8988T (cell line): ENCODE results near the gene KIAA1671.

Source experiments
- DNase-seq: peaks from one replicate; pipeline ENCODE4 v3.0.0; 2011

The KIAA1671 gene

DNA sequence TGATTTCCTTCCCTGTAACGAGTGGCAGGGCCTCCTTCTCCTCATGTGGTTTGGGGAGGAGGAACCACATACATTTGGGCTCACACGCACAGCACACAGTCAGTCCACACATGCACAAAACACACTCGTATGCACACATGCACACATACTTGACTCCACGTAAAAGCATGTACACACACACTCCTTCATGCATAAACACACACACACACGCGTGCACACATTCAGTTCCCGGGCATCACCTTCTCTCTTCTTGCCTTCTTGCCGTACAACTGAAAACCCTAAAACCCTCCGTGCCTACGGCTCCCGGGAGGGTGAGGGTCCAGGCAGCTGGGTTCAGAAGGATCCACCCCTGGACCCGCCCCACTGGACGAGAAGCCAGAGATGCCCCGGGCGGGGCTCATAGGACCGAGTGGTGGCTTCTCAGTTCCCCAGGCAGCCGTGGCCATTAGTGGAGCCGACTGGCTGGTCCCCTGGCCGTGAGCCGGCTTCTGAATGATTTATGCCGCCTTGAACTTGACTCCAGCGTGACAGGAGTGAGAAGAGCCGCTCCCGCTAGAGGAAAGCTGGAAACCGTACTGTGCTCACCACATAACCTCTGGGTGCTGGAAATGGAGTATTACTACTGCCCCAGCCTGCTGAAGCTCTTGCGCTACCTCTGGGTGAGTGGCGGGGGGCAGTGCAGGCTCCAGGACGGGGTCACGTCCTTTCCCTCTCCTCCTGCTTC is 117.4 kb downstream of the KIAA1671 start:
- no peak for DNase-seq

DNA sequence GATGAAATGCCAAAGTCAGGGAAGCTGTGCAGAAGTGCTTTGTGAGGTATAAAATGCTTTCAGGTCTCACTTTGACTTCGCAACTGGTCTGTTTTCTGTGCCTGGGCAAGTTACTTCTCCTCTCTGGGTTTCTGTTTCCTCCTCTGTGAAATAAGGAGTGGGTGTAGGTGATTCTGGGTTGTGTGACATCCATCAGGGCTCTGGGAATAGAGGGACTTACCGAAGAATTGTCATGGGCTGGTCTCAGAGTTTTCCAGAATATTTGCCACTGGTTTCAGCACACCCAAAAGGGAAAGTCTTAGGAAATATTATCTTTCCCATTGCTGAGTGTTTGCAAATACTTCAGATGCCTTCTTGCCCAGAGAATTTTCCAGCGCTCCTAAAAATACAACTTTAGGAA is 118.4 kb downstream of the KIAA1671 start:
- DNase-seq, result no peak

DNA sequence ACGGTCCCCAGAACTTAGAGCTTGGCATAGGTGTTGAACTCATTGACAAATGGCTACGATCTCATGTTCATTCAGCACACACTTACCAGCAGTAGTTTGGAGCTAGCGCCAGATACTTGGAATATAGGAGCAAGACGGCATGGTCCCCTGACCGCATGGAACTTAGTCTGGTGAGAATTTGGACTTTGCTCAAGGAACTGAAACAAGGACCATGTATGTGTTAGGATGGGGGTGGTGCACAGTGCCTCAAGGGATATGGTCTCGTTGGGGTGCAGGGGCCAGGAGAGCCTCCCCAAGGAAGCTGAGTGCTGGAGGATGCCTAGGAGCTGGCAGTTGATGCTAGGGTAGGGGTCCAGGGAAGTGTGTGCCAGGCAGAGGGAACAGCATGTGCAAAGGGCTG is 119.2 kb downstream of the KIAA1671 start:
- no peak for DNase-seq

DNA sequence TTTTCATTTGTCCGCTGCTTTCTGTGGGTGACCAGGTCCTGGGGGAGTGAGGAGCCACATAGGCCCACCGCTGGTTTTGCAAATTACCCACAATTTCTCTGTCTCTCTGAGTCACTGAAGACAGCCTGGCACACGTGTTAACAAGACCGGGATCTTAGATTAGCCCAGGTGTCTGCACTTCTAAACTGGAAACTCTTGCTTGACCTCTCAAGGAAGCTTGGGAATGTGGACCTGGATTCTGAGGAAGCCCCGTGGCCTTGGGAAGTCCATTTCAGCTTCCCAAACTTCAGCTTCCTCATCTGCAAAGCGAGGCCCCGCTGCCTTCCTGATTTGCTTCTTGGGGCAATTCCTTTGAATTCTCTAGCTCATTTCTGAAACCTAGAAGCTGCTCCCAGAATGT is 119.9 kb downstream of the KIAA1671 start:
- DNase-seq, result no peak

DNA sequence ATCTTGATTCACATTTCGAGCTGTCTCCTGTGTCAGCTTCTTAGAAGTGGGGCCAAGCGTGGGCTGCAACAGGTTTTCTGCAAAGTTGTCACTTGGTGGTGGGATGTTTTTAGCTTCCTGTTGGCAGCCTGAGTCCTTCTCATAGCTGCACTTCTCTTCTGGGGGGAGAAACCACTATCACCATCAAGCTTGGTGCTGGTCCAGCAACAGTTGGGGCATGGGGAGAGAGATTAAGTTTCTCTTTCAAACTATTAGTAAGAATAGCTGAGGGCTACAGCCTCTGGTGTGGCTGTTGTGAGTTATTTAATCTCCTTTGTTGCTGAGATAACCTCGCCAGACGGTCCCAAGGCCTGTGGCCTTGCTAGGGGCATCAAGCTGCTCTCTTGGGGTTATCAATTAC is 123.8 kb downstream of the KIAA1671 start:
- DNase-seq, result no peak

DNA sequence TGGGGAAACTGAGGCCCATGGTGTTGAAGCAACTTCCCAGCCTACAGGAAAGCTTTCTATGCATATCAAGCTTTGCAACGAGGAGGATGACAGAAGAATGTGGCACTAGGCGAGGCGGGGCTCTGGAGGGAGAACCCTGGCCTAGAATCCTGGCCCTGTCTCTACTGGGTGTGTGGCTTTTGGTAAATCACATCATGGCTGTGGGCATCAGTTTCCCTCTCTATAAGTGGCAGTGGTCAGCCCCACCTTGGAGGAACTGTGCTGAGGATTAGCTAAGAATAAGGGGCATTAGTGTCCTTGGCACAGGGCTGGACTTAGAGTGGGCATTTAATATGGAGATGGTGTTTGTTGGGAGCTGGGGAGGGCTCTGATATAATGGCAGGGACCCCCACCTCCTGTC is 124.5 kb downstream of the KIAA1671 start:
- no peak for DNase-seq

DNA sequence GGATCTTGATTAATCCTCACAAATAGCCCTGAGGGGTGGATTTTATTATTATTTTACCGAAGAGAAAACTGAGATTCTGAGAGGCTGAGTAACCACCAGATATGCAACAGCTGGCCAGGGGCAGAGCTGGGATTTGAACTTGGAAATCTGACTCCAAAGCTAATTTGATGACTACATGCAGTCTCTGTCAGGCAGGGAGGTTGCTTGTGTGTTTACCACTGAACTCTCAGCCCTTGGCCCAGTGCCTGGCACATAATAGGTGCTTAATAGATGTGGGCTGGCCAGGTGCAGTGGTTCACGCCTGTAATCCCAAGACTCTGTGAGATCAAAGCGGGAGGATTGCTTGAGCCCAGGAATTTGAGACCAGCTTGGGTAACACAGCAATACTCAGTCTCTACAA is 125.4 kb downstream of the KIAA1671 start:
- DNase-seq, result no peak

DNA sequence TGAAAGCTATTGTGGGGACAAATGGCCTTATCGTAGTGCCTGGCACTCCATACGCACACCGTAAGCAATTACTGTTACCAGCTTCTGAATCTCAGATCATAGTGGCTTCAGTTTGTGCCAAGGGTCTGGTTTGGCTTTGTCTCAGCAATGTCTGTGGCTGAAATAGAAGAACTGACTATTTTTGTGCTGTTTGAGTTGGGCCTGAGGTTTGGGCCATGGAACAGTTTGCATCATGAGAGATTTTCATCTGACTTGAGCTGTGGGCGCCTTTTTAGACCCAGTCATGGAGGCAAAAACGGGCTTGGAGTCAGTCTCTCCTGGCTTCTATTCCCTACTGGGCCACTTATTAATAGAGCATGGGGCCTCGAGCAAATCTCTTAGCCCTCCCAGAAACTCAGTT is 126.1 kb downstream of the KIAA1671 start:
- no peak for DNase-seq

DNA sequence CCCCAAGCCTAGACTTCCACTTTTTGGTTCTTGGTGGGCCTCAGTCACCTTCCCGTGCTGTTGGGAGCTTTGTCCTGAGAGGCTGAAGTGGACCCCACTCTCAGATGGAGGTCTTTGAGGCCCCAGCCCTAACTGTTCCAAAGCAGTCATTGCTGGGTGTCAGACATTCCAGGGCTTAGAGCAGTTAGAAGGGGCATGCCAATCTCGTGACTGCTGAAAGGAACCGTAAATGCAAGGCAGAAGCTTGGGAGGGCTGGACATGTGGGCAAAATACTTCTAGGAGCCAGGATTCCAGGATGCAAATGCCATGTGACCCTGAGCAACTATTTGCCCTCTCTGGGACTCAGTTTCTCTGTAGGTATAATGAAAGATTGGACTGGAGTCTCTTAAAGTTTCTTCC is 128.3 kb downstream of the KIAA1671 start:
- no peak for DNase-seq

DNA sequence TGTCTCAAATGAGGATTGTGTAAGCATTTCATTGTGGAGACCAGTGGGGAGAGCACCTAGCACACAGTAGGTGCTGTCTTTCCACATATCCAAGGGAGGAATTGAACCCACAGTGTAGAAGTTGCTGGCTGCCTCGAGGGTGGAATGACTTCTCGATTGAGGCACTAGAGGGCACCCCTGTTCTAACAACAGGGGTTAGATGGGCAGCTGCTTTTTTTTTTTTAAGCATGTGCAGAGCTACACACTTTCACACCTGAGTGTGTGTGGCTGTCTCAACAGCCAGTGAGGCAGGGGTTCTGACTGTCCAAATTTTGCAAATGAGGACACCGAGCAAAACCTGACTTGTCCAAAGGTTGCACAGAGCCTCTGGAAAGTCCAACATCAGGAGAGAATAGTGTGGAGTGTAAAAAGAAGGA is 128.9 kb downstream of the KIAA1671 start:
- no peak for DNase-seq

DNA sequence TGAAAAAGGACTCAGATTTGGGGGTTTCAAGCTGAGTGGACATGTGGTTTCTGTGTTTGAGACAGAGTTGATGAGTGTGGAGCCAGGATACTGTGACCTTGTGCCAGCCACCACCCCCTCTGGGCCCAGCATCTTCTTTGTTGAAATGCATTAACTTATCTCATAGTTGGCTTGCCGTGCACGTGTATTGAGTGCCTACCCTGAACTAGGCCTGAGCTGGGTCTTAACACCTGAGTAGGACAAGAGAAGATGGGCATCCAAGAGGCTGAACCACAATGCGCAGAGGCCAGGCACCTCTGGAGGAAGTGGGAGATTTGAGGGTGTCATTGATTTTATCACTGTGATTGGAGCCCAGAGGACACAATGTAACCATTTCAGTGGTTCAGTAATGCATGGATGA is 129.6 kb downstream of the KIAA1671 start:
- no peak for DNase-seq

DNA sequence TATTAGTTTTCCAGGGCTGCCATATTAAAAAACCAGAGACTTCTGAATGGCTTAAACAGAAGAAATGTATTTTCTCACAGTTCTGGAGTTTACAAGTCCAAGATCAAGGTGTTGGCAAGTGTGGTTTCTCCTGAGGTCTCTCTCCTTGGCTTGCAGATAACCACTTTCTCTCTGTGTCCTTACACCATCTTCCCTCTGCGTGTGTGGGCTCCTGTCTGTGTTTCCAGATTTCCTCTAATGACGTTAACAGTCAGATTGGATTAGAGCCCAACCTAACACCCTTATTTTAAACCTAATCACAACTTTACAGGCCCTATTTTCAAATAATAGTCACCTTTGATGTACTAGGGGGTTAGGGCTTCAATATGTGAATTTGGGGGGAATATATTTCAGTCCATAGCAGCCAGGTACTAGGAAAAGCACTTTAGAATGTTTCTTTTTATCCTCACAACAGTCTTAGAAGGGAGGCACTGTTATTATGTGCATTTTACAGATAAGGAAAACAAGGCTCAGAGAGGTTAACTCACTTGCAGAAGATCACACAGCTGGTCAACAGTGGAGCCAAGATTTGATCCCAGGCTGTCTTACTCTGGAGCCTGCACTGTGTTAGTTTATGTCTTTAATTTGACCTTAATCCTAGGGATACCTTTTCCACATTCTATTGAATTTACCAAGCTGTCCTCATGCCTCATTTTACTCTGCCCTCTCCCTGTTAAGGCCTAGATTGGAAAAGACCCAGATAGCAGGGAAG is 130.7 kb downstream of the KIAA1671 start:
- DNase-seq, result no peak

DNA sequence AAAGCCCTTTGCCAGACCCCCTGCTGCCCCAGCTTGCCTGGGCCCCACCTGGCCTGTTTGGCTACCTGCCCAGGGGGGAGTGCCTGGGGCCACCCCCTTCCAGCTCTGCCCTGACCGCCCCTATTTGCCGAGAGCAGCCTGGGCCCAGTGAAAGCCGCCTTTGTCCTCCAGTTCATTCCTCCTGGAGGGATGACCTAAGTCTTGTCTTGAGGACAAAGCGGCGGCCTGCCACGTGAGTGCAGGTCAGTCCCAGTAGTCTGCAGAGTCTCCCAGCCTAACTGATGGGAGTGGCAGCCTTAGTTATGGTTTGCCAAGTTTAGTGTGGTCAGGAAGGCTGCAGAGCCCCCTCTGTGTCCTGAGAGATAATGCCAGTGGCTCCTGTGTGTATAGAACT is 131.3 kb downstream of the KIAA1671 start:
- DNase-seq, result no peak

DNA sequence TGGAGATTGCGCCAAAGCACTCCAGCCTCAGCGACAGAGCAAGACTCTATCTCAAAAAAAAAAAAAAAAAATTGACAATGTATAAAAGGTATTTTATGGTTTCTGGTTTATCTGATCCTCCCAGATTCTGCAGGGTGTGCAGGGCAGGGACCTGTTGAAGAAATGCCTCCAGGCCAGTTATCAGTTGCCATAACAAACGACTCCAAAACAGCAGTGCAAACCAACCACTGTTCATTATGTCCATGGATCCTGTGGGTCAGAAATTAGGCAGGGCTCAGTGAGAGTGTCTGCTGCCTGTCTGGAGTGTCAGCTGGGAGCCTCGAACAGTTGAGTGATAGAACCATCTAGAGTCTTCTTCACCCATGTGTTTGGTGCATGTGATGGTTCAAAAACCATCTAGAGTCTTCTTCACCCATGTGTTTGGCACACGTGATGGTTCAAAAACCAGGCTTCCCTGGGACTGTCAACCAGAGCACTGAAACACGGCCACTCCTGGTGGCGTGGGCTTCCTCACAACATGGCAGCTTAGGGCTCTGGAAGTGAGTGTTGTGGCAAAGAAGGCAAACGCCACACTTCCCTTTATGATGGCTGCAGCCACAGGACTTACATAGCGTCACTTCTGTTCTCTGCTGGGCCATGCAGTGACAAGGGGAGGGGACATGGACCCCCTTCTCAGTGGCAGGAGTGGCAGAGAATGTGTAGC is 132.0 kb downstream of the KIAA1671 start:
- DNase-seq, result no peak

DNA sequence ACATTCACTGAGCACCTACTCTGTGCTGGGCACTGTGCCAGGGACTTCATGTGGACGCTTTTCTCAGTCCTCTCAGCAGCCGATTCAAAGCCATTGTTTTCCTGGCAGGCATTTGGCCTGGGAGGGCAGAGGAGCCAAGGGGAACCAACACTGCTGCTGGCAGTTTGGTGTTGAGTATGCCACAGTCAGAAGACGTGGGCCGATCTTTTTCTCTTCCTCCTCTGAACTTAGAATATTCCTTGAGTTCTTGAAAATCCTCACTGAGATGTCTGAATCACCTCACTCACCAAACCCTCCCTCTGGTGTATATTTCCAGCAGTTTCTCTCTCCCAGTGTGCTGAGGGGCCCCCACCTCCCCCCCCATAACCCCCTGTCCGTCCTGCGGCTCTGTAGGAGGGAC is 132.6 kb downstream of the KIAA1671 start:
- DNase-seq, result no peak

DNA sequence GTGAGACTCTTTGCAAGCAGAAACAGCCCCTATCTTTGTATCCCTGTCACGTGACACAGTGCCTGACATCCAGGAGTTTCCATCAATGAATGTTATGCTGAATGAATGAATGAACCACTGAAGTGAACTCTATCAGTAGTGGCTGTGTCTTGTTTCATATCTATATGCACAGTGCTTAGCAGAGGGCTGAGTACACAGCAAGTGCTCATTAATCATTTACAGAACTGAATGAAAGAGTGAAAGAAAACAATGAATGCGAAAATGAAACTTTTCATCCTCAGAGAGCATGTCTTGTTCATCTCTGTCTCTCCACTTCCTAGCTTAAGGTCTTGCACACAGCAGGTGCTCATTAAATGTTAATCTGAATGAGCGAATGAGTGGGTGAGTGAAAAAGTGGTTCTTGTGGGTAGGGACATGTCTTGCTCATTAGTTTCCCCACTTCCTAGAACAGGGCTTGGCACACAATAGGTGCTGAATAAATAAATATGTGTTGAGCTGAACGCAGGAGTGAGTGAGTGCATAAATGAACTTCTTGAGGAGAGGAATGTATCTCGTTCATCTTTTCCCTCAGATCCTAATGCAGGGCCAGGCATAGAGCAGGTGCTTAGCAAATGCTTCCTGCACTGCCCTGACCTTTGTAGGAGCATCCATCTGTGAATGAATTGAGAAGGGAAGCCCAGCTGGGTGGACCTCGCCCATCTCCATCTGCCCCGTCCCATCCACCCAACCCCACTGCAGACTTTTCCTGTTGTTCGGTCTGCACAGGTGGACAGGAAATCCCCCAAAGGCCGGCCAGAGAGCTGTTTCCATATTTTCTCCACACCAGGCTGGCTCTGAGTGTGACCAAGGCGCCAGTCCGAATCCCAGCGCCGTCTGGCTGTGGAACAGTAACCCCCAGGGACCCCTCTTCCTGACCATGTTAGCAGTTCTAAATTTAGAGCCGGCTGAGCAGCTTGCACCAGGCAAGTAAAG is 133.7 kb downstream of the KIAA1671 start:
- no peak for DNase-seq

DNA sequence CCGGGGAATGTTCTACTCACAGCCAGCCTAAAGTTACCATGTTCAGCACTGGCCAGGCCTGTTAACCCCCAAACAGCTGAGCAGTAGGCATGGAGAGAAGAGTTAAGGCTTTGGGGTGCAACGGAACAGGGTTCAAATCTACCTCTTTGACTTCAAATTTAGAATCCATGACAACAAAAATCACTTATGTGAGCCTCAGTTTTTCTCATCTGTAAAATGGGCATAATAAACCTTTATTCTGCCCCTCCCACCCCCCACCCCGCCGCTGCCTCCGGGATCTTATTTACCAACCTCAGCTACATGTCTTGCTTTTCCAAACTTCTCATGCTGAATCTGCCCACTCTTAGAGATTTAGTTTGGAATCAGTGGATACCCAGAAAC is 134.4 kb downstream of the KIAA1671 start:
- no peak for DNase-seq

DNA sequence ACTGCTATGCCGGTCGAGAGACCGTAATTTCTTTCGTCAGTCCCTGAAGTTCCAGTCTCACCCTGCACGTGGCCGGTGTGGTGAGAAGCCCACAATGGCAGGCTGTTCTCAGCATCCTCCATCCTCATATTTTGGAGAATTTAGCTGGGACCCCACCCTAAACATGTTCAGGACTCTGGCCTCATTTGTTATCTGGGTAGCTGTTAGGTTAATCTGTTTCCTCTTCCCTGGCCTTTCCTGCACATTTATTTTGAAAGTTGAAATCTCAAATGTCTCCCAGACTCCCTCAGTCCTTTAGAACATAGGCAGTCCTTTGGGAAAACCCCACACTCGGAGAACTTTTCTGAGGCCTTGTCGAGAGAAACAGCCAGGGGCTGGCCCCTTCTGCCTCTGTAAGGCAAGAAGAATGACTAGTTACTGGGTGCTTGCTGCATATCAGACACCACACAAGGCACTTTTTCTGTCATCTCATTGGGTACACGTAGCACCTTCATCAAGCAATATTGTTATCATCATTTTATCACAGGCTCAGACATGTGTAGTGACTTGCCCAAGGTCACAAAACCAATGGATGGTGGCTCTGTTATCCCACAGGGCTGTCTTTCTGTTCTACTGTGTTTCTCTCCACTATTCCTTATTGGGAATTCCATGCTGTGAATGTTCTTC is 137.8 kb downstream of the KIAA1671 start:
- DNase-seq, result no peak

DNA sequence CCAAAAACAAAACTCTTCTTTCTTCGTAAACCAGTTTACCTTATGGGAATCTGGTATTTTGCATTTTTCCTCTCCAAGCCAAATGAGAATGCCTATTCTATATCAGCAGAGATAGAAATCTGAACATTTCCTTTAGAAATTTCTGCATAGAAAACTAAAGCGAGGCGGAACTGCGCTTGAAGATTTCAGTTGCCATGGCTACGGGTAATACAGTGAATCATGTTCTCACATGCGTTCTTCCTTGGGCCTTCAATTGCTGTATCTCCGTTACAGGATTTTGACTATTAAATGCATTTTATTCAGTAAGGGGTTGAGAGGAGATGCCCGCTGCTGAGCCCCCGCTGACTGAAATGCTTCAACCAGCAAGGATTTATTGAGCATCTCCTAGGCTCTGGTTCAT is 138.9 kb downstream of the KIAA1671 start:
- no peak for DNase-seq

DNA sequence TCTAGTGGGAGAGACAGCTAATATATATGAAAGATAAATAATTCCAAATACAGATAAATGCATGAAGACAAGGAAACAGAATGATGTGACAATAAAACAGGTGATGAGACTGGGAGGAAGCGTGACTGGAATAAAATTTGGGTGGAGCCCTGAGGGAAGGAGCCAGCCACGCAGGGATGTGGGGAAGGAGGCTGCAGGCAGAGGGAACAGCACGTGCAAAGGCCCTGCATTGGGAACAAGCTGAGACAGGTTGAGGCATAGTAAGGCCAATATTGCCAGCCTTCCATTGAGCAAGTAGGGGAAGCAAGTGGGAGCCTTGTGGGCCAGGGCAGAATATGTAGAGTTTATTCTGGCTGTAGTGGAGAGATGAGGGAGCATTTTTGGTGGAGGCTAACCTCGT is 139.6 kb downstream of the KIAA1671 start:
- DNase-seq, result no peak

DNA sequence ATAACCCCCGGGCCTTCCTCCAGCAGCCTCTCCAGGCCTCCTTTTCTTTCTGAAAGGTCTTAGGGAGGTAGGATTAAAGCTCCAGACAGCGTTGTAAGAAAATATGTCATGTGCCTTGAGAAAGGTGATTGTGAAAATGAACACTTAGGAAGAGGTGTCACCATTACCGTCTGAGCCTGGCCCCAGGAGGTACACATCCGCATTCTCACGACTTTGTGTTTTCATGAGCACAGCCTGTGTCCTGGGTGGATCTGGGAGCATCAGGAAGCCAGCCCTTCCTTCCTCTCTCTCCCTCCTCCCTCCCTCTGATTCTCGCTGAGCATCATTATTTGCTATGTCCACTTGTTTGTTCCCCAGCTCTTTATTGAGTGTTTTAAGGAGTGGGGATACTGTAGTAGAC is 142.1 kb downstream of the KIAA1671 start:
- DNase-seq, result no peak

DNA sequence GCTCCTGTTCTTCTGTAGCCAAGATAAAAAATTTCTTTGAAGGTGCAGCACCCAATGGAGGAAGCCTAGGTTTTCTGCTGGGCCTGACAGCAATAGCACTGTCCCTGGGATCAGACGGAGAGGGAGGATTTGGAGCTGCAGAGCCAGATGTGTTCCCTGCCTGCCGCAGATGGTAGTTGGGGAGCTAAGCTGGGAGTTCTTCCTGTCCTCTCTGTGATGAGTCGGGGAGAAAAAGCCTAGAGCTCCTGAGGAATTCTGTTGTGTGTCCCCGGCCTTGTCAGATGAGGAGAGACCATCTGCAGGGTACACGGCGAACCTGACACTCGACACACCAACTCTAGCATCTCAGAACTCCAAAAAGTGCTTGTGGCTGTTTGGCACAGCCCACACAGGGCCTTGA is 143.4 kb downstream of the KIAA1671 start:
- no peak for DNase-seq
